Measurements from ENCODE around the gene CC2D1A.

GRCh38 chr19:13963603-13964105 is 57.7 kb downstream of the CC2D1A start:
- TF ChIP-seq CTCF (IDR thresholded peaks at IDR 0.05; ENCODE audit: low read length), result no peak
- TF ChIP-seq EZH2 (optimal IDR thresholded peaks at IDR 0.05; ENCODE audit: low read depth, low read length), result no peak

Measured in MM.1S (cell line).